OCI-LY3 (cell line): Measurements from ENCODE around the gene JAM3.
A peak's percentile ranks its signal among the peaks of the same experiment; 100 is the strongest.

Source experiments
- H2AFZ ChIP-seq: fragments of 200-600, 300-600 bp; shearing (Covaris generic); 2 replicates; pipeline ENCODE4 v1.6.0; 2014; ENCODE audit warnings: antibody characterized with exemption, low read depth, low read length
- H3K27ac ChIP-seq: fragments of 200-600, 300-600 bp; sonication (generic); 2 replicates; pipeline ENCODE4 v1.5.1; 2014; ENCODE audit warnings: mild to moderate bottlenecking, low read length, moderate library complexity, mixed read lengths
- H3K27me3 ChIP-seq: fragments of 200-600, 300-600 bp; sonication (generic); 2 replicates; pipeline ENCODE4 v1.6.1; 2014; ENCODE audit warnings: low read depth, low read length, mixed read lengths
- H3K36me3 ChIP-seq: fragments of 200-600, 300-600 bp; sonication (generic); replicated peaks from 2 replicates; pipeline ENCODE3; 2014; ENCODE audit warnings: low read depth, low read length, mixed read lengths
- H3K4me1 ChIP-seq: fragments of 300-600, 200-600 bp; sonication (generic); 2 replicates; pipeline ENCODE4 v1.6.1; 2014; ENCODE audit warnings: low read length, mixed read lengths
- H3K4me2 ChIP-seq: fragments of 200-600, 300-600 bp; sonication (generic); 2 replicates; pipeline ENCODE4 v1.6.1; 2014; ENCODE audit warnings: low read length, mixed read lengths
- H3K4me3 ChIP-seq: fragments of 300-600, 200-600 bp; sonication (generic); 2 replicates; pipeline ENCODE4 v1.5.1; 2014; ENCODE audit warnings: antibody characterized with exemption, mild to moderate bottlenecking, low read length, moderate library complexity
- H3K79me2 ChIP-seq: fragments of 300-600, 200-600 bp; shearing (Covaris generic); 2 replicates; pipeline ENCODE4 v1.6.1; 2014; ENCODE audit warnings: mild to moderate bottlenecking, low read length, mixed read lengths
- H3K9ac ChIP-seq: fragments of 300-600, 200-600 bp; shearing (Covaris generic); 2 replicates; pipeline ENCODE4 v1.6.0; 2014; ENCODE audit warnings: mild to moderate bottlenecking, low read length, moderate library complexity
- H3K9me3 ChIP-seq: fragments of 200-600, 300-600 bp; shearing (Covaris generic); 2 replicates; pipeline ENCODE4 v1.6.1; 2014; ENCODE audit warnings: low read length, mixed read lengths; ENCODE audit not compliant: insufficient read depth
- H4K20me1 ChIP-seq: fragments of 200-600, 300-600 bp; sonication (generic); 2 replicates; pipeline ENCODE4 v1.6.1; 2016; ENCODE audit warnings: low read length, mixed read lengths; ENCODE audit not compliant: insufficient read depth
- CTCF ChIP-seq: fragments of 200-600, 300-600 bp; sonication (generic); IDR thresholded peaks from 2 replicates; pipeline ENCODE4 v1.5.1; 2014; ENCODE audit warnings: antibody characterized with exemption, low read length, low read depth
- EZH2phosphoT487 ChIP-seq: fragments of 200-600 bp; shearing (Covaris generic); IDR thresholded peaks from 2 replicates; pipeline ENCODE4 v1.6.1; 2018; ENCODE audit warnings: antibody characterized with exemption, mixed run types, low read depth

Gene JAM3

DNA sequence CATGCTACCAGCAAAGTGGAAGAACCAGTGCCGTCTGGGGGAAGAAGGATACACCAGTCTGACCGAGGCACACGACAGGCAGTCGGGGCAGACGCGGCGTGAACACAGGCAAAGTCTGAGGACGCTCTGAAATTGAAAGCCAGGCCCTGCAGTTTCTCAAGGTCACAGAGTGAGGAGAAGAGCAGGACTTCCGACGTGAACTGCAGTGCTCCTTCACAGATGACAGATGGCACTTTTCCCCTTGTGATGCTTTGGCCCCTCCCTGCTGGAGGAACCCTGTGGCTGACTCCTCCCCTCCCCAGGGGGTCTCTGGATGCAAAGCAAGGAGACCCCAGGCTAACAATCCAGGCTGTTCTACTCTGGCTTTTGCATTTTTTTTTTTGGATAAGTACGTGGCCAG lies 19.6 kb upstream of the JAM3 start:
- Histone ChIP-seq H3K36me3 (no peaks in the 10 kb centered on the region), H3K4me2 (no peak overlapping the region), H3K9ac (no peak overlapping the region), H3K9me3 (no peaks in the 10 kb centered on the region), H4K20me1 (no peaks in the 10 kb centered on the region), H3K27me3 (no peaks in the 10 kb centered on the region), H3K79me2 (no peaks in the 10 kb centered on the region), H3K4me1 (no peaks in the 10 kb centered on the region), H2AFZ (no peak overlapping the region), H3K4me3 (no peak overlapping the region), H3K27ac (no peak overlapping the region)
- no peak for TF ChIP-seq CTCF
- TF ChIP-seq EZH2phosphoT487: no peak

DNA sequence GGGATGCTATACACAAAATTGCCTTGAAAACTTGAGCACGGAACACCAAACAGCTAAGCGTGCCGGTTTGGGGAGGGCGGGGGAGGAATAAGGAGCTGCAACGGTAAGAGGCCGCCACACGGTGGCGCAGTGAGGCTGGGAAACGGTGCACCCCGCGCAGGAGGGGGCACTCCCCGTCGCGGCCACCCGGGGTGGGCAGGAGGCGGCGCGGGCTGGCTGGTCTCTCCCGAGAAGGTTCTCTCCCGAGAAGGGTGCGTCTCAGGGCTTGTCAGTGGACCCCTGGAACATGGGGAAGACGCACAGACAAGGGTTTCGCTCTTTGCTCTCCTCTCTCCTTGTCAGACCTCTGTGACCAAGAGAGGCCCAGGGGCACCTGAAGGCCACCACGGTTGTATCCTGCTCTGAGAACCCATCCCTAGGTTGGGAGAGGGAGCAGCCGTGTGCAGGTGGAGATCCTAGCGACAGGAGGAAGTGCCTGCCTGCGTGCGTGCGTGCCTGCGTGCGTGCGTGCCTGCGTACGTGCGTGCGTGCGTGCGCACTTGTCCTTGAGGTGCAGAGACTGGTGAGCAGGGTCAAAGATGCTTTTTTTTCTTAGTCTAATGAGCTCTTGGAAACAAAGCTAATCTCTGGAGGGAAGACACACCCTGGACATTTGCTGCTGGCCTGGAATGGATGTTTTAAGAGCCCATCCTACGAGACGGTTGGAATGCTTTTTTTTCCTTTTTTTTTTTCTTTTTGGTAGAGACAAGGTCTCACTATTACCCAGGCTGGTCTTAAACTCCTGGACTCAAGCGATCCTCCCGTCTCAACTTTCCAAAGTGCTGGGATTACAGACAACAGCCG lies 18.1 kb upstream of the JAM3 start:
- Histone ChIP-seq H3K4me1 (no peaks in the 10 kb centered on the region), H3K27me3 (no peaks in the 10 kb centered on the region), H3K79me2 (no peaks in the 10 kb centered on the region), H3K4me2 (peak overlapping the region; percentile 48), H4K20me1 (no peaks in the 10 kb centered on the region), H3K9ac (no peak overlapping the region), H3K36me3 (no peaks in the 10 kb centered on the region), H3K27ac (no peak overlapping the region), H3K4me3 (no peak overlapping the region), H3K9me3 (no peaks in the 10 kb centered on the region), H2AFZ (no peak overlapping the region)
- TF ChIP-seq EZH2phosphoT487 (no peak), CTCF (peak; percentile 75)

DNA sequence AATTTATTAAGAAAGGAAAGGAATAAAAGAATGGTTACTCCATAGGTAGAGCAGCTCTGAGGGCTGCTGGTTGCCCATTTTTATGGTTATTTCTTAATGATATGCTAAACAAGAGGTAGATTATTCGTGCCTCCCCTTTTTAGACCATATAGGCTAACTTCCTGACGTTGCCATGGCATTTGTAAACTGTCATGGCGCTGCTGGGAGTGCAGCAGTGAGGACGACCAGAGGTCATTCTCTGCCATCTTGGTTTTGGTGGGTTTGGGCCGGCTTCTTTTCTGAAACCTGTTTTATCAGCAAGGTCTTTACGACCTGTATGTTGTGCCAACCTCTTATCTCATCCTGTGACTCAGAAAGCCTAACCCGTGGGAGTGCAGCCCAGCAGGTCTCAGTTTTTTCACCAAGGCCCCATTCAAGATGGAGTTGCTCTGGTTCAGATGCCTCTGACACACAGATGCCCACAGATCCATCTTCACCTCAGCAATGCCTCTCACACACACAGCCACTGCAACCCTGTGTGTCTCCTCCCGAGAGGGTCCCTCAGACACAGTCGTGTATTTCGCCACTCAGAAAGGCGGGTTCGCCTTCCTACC lies 16.4 kb upstream of the JAM3 start:
- Histone ChIP-seq H3K36me3 (no peaks in the 10 kb centered on the region), H3K4me3 (no peak overlapping the region), H4K20me1 (no peaks in the 10 kb centered on the region), H3K4me1 (no peaks in the 10 kb centered on the region), H3K27ac (no peak overlapping the region), H3K4me2 (no peak overlapping the region), H3K9me3 (no peaks in the 10 kb centered on the region), H2AFZ (no peak overlapping the region), H3K9ac (no peak overlapping the region), H3K79me2 (no peaks in the 10 kb centered on the region), H3K27me3 (no peaks in the 10 kb centered on the region)
- no peak for TF ChIP-seq EZH2phosphoT487
- TF ChIP-seq CTCF: no peak
